Lung (tissue), 12 donors: Measurements from ENCODE around the gene NT5C2. TPM values are rescaled to one million over a fixed set of nuclear protein-coding genes. Genes with fewer than 3 reads are reported as not detected.

ENCODE experiments used
- ATAC-seq: fragments of 200-7000 bp; cut with Tn5 transposase; one replicate; pipeline ENCODE4 v1.9.1; 2020; ENCODE audit warnings: moderate number of reproducible peaks; ENCODE audit not compliant: insufficient read depth, low FRiP score
- DNase-seq, 3 donors: peaks; one replicate each; pipeline ENCODE4 v3.0.0-alpha.2; 2013 to 2017
- H3K27ac ChIP-seq, 2 donors: one replicate each; pipeline ENCODE4 v1.5.1; 2013; ENCODE audit warnings: mild to moderate bottlenecking in 2 of 2, moderate library complexity in 2 of 2, control low read depth in 1 of 2, inconsistent platforms in 1 of 2, low read depth in 1 of 2, low read length in 1 of 2
- H3K27me3 ChIP-seq, 3 donors: one replicate each; pipeline ENCODE4 v1.5.1; 2013; ENCODE audit warnings: low read length in 2 of 3; ENCODE audit not compliant: control insufficient read depth in 3 of 3, insufficient read depth in 3 of 3
- H3K36me3 ChIP-seq, 4 donors: one replicate each; pipeline ENCODE4 v1.5.1; 2013; ENCODE audit warnings: low read length in 4 of 4, mild to moderate bottlenecking in 1 of 4, moderate library complexity in 1 of 4; ENCODE audit not compliant: control insufficient read depth in 4 of 4, insufficient read depth in 4 of 4
- H3K4me1 ChIP-seq, 5 donors: one replicate each; pipeline ENCODE4 v1.5.1; 2013; ENCODE audit warnings: low read length in 5 of 5, mild to moderate bottlenecking in 2 of 5, moderate library complexity in 1 of 5; ENCODE audit not compliant: control insufficient read depth in 5 of 5, insufficient read depth in 5 of 5
- H3K4me3 ChIP-seq: one replicate; pipeline ENCODE4 v1.5.1; 2013; ENCODE audit warnings: mild to moderate bottlenecking, control low read depth, moderate library complexity
- H3K9ac ChIP-seq, 2 donors: one replicate each; pipeline ENCODE4 v1.5.1; 2013; ENCODE audit warnings: low read length in 2 of 2, control low read depth in 1 of 2; ENCODE audit not compliant: insufficient read depth in 1 of 2
- H3K9me3 ChIP-seq, 4 donors: one replicate each; pipeline ENCODE4 v1.5.1; 2013; ENCODE audit warnings: low read length in 3 of 4, mild to moderate bottlenecking in 1 of 4, moderate library complexity in 1 of 4; ENCODE audit not compliant: control insufficient read depth in 4 of 4, insufficient read depth in 3 of 4
- CTCF ChIP-seq: IDR thresholded peaks from 2 replicates; pipeline ENCODE4 v1.5.1; 2012; ENCODE audit warnings: mild to moderate bottlenecking; ENCODE audit errors: control extremely low read depth, extremely low read depth
- WGBS, 2 donors: extraction: QIAGEN DNeasy Blood & Tissue Kit; methylation state at CpG; one replicate each; pipeline ENCODE4 v1.1.7; 2013; 5-methylcytosine and 5-hydroxymethylcytosine counted together
- polyA plus RNA-seq, 2 donors: library from polyadenylated mRNA; stranded (reverse); fragments of 200-250 nt; gene quantifications; one replicate each; pipeline ENCODE4 v1.2.1, GENCODE V29; 2013
- total RNA-seq, 2 donors: library from RNA; depleted of rRNA in 1 of 2; stranded (reverse); fragments of >200 nt in 1 of 2; gene quantifications; one replicate each; pipeline ENCODE4 v1.2.1, GENCODE V29; 2014 to 2021
- donor health status: control.
- donor health status: control.
- donor health status: Bipolar disorder and iron deficiency.
- donor health status: healthy.
- donor health status: DM: yes; HTN: yes; CAD: no.

The NT5C2 gene
- total and polyA plus RNA-seq, 4 donors: 32.1 to 178 (median 64.5) TPM

GRCh38 chr10:103060575-103060974 is 132.5 kb downstream of the NT5C2 start:
- Histone ChIP-seq H3K9me3 (no peaks in the 10 kb centered on the region), H3K36me3 (peaks cover 0 to 5% (median 0%) of the 10 kb centered on the region in 4 donors), H3K9ac (no peak overlapping the region), H3K4me1 (no peaks in the 10 kb centered on the region), H3K4me3 (no peak overlapping the region), H3K27ac (no peak overlapping the region), H3K27me3 (no peaks in the 10 kb centered on the region)
- TF ChIP-seq CTCF: no peak
- 70 to 76% methylated on average over 2 of the region's 2 CpGs for WGBS, 2 donors
- DNase-seq: no peak
- no peak for ATAC-seq

DNA sequence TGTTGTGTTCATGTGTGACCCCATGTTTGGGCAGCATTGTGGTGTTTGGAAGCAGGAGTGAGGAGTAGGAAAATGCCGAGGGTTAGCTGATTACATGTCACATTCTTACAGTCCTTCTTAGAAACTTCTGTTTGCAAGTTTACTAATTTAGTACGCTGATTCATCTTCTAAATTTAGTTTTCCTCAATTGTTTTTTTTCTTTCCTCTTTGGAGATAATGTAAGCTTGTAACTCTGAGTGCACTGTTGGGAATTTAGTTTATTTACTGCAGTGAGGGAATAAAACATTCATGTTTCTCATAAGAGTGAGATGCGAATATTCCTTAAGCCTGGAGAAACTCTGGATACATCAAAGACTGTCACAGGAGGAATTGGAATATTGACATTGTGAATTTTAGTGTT is 135.0 kb downstream of the NT5C2 start:
- no peak for TF ChIP-seq CTCF
- WGBS, 2 donors: 68 to 80% methylated on average over 3 of the region's 3 CpGs
- Histone ChIP-seq H3K4me1 (peaks cover 0 to 2% (median 0%) of the 10 kb centered on the region in 5 donors), H3K4me3 (no peak overlapping the region), H3K36me3 (peaks cover 0 to 4% (median 2%) of the 10 kb centered on the region in 4 donors), H3K27me3 (no peaks in the 10 kb centered on the region), H3K9me3 (no peaks in the 10 kb centered on the region), H3K27ac (peak overlapping the region in 1 of 2 donors; percentile 72), H3K9ac (no peak overlapping the region)
- ATAC-seq (no peak), DNase-seq (no peak)

DNA sequence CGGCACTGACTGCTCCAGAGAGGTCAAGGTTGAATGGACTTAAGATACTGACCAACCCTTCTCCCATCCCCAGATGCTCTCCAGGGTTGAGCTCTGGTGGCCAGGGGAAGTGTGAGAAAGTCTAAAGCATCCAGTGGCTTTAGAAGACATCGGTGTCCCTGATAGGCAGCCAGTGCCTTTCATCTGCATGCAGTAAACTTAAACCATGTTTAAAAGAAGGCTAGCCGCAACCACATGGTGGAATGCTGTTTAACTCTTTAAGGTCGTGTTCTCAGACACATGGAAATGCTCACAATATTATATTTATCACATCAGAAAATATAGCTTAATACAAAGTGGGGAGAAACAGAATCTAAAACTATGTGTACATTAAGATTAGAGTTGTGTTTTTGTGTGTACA is 138.0 kb downstream of the NT5C2 start:
- no peak overlapping the region for H3K9ac ChIP-seq
- no peaks in the 10 kb centered on the region for H3K9me3 ChIP-seq
- H3K4me3 ChIP-seq: no peak overlapping the region
- H3K4me1 ChIP-seq: peaks cover 0 to 2% (median 0%) of the 10 kb centered on the region in 5 donors
- no peak overlapping the region for H3K27ac ChIP-seq
- TF ChIP-seq CTCF: no peak
- peak in 1 of 3 donors; percentile 36 for DNase-seq
- H3K27me3 ChIP-seq: no peaks in the 10 kb centered on the region
- peaks cover 0 to 4% (median 2%) of the 10 kb centered on the region in 4 donors for H3K36me3 ChIP-seq
- WGBS, 2 donors: 72 to 87% methylated on average over 4 of the region's 4 CpGs
- no peak for ATAC-seq

GRCh38 chr10:103054621-103055020 is 138.5 kb downstream of the NT5C2 start:
- Histone ChIP-seq H3K27ac (no peak overlapping the region), H3K4me3 (no peak overlapping the region)

More at GRCh38 chr10:103054621-103055020, 138.5 kb downstream of the NT5C2 start:
- Histone ChIP-seq H3K9ac (no peak overlapping the region), H3K4me1 (peaks cover 0 to 2% (median 0%) of the 10 kb centered on the region in 5 donors), H3K9me3 (no peaks in the 10 kb centered on the region), H3K36me3 (peaks cover 0 to 4% (median 2%) of the 10 kb centered on the region in 4 donors), H3K27me3 (no peaks in the 10 kb centered on the region)
- DNase-seq: no peak
- 83 to 91% methylated on average over 3 of the region's 3 CpGs for WGBS, 2 donors
- no peak for ATAC-seq
- TF ChIP-seq CTCF: no peak
